Activated naive CD4-positive, alpha-beta T cell treated with anti-CD3 and anti-CD28 coated beads, Interleukin-2, amount 50 U/mL, for 16 hours (primary cell): Measurements from ENCODE around the gene CSAD.
"Not testable (repeated sequence)": the region's sequence is repeated elsewhere in the genome, so short reads cannot be mapped to it uniquely, and the experiment has no call there.

Experiments
- DNase-seq: peaks from one replicate; pipeline ENCODE4 v3.0.0-alpha.2; 2020

The CSAD gene

DNA sequence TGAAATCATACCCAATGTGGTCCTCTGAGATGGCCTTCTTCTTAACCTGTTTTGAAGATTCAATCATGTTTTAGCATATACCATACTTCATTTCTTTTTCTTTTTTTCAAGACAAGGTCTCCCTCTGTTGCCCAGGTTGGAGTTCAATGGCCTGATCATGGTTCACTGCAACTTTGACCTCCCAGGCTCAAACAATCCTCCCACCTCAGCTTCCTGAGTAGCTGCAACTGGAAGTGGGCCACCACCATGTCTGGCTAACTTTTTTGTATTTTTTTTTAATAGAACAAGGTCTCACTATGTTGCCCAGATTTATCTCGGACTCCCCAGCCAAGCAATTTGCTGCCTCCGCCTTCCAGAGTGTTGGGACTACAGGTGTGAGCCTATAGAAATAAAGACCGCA is 47.0 kb downstream of the CSAD start:
- DNase-seq, result no peak

GRCh38 chr12:53131844-53132243 is 48.9 kb downstream of the CSAD start:
- no peak for DNase-seq

DNA sequence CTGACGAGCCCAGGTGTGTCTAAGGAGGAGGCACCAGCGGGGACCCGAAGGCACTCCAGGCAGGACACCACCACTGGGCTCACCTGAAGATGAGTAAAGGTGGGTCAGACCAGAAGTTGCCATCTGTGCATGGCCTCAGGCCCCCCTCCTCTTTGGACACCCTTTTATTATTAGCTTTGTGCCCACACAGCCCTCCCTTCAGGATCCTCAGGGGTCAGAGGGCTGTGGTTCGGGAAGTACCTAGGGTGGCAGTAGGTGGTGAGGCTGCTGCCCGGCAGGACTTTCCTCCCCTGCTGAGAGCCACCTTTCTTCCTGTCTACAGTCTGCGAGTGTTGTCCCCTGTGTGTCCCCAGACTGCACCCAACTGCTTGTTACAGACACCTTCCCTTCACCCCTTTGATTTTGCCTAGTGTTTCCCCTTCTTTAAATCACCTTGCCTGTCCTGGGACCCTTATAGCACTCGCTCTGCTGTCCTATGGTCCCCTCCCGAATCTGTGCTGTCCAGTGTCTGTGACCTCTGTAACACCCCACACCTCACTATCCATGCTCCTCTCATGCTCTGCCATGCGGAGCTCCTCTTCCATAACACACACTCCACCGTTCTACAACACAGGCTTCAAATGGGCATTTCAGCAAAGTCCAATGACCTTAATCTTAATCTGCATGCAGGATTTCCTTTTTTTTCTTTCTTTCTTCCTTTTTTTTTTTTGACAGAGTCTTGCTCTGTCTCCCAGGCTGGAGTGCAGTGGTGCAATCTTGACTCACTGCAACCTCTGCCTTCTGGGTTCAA is 51.8 kb downstream of the CSAD start:
- no peak for DNase-seq

DNA sequence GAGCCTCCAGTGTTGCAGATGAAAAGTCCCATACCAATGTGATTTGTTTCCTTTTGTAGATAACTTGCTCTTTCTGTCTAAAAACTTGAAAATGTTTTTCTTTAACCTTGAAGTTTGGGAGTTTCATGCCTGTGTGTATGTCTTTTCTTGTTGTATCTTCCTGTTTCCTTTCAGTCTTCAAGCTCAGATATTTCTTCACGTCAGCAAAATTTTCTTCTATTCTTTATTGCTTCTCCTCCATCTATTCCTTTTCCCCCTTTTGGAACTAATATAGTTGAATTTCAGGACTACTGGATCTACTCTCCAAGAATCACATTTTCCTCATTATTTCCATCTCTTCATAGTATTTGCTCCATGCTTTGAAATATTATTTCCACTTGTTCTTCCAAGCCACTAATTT is 53.6 kb downstream of the CSAD start:
- no peak for DNase-seq

GRCh38 chr12:53124352-53124723 is 56.4 kb downstream of the CSAD start:
- no peak for DNase-seq

- DNase-seq, result no peak
Measured at GRCh38 chr12:53123578-53124351, 57.0 kb downstream of the CSAD start.

- no peak for DNase-seq
Measured at GRCh38 chr12:53122961-53123468, 57.7 kb downstream of the CSAD start.

GRCh38 chr12:53120685-53121525 is 59.8 kb downstream of the CSAD start:
- no peak for DNase-seq

DNA sequence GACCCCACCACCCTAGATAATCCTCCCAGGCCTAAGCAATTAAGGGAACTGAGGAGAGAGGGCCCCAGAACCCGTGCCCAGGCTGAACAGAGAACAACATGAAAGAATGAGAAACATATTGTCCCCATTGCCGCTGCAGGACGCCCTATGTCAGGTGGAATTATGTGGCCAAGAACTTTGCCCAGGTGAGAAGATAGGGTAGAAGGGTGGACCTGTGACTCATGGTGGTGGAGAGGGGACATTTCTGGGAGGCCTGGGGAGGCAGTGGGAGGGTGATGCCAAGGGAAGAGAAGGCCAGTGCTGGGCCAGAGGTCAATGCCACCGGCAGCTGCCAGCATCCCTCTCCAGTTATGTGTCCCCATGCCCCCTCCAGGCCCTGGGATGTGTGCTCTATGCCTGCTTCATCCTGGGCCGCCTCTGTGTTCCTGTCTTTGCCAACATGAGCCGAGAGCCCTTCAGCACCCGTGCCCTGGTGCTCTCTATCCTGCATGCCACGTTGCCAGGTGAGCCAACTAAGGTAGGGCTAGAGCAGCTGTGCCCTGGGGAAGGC is 61.9 kb downstream of the CSAD start:
- DNase-seq, result no peak

- no peak for DNase-seq
Measured at GRCh38 chr12:53115891-53116648, 64.7 kb downstream of the CSAD start.

GRCh38 chr12:53115112-53115890 is 65.4 kb downstream of the CSAD start:
- DNase-seq, result no peak

- no peak for DNase-seq
Measured at GRCh38 chr12:53113951-53114350, 66.8 kb downstream of the CSAD start.

DNA sequence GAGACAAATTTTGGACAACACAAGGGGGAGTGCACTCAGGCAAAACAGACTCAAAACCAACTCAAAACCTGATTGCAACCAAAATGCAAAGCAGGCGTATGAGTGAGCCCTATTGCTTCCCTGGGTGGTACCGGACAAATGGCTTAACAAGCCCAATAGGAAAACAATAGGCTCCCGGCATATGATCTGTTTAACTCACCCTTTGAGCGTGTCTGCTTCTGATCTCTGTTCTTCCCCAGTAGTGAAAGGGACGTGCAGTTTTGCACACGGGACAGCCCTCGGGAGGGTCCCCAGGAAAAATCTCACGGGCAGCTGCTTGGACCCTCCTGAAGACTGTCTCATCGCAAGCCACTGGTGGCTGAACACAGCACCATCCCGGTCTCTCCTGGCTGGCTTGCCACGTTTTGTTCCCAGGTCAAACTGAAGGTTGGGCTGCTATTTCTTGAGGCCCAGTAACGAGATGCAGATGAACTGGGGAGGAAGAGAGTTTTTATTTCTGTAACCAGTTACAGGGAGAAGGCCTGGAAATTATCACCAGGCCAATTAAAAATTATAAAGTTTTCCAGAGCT is 67.5 kb downstream of the CSAD start:
- DNase-seq, result no peak

- DNase-seq, result not testable (repeated sequence)
Measured at GRCh38 chr12:53112431-53112830, 68.3 kb downstream of the CSAD start.
